ENCODE results near the gene SRBD1.

SRBD1 gene

DNA sequence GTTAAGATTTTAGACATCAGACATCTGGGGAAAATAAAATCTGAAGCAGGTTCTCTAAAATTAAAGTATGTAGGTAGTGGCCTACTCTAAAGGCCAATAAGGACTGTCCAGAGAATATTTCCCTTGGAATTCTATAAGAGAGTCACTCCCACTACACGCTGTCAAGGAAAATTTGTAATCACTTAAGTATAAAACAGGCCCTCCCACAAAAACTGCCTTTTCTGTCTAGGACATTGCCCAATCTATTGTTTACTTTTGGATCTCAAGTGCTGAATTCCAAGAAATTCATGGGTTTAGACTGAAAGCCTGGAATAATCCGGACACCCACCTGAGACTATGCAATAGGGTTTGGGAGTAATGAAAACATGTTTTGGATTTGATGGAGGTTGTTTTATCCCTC is 1.7 kb upstream of the SRBD1 start:
- no peak for DNase-seq
- H3K4me3 Mint-ChIP-seq, result no peak overlapping the region
- H3K4me1 Mint-ChIP-seq, result peaks cover 67% of the 10 kb centered on the region
- peaks cover 8% of the 10 kb centered on the region for H3K27me3 Mint-ChIP-seq (ENCODE audit: low read depth, poor library complexity)
- H3K27ac Mint-ChIP-seq, result peak overlapping the region; percentile 90
- H3K36me3 Mint-ChIP-seq (ENCODE audit: low read depth), result no peaks in the 10 kb centered on the region
- no peaks in the 10 kb centered on the region for H3K9me3 Mint-ChIP-seq
- TF ChIP-seq, protein P1, sequence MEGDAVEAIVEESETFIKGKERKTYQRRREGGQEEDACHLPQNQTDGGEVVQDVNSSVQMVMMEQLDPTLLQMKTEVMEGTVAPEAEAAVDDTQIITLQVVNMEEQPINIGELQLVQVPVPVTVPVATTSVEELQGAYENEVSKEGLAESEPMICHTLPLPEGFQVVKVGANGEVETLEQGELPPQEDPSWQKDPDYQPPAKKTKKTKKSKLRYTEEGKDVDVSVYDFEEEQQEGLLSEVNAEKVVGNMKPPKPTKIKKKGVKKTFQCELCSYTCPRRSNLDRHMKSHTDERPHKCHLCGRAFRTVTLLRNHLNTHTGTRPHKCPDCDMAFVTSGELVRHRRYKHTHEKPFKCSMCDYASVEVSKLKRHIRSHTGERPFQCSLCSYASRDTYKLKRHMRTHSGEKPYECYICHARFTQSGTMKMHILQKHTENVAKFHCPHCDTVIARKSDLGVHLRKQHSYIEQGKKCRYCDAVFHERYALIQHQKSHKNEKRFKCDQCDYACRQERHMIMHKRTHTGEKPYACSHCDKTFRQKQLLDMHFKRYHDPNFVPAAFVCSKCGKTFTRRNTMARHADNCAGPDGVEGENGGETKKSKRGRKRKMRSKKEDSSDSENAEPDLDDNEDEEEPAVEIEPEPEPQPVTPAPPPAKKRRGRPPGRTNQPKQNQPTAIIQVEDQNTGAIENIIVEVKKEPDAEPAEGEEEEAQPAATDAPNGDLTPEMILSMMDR (IDR thresholded peaks at IDR 0.05), result no peak

DNA sequence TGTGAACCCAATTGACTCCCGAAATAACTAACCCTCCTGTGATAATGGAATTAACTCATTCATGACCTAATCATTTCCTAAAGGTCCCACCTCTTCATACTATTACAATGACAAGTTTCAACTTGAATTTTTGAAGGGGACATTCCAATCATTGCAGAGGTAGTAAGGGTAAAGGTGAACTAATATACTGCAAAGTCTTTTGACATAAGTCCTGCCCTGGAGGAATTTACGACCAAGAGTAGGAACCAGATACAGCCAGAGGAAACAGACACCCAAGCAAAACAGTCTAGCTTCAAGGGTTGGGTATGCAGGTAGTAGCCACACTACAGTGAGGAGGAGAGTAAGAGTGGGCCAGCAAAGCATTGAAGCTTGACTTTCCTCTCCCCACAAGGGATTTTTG is 1.2 kb upstream of the SRBD1 start:
- peaks cover 70% of the 10 kb centered on the region for H3K4me1 Mint-ChIP-seq
- TF ChIP-seq, protein P1 (IDR thresholded peaks at IDR 0.05), result no peak
- peak overlapping the region; percentile 90 for H3K27ac Mint-ChIP-seq
- no peaks in the 10 kb centered on the region for H3K9me3 Mint-ChIP-seq
- no peaks in the 10 kb centered on the region for H3K36me3 Mint-ChIP-seq (ENCODE audit: low read depth)
- DNase-seq, result peak; percentile 5
- H3K4me3 Mint-ChIP-seq, result peak overlapping the region; percentile 29
- H3K27me3 Mint-ChIP-seq (ENCODE audit: low read depth, poor library complexity), result peaks cover 8% of the 10 kb centered on the region

DNA sequence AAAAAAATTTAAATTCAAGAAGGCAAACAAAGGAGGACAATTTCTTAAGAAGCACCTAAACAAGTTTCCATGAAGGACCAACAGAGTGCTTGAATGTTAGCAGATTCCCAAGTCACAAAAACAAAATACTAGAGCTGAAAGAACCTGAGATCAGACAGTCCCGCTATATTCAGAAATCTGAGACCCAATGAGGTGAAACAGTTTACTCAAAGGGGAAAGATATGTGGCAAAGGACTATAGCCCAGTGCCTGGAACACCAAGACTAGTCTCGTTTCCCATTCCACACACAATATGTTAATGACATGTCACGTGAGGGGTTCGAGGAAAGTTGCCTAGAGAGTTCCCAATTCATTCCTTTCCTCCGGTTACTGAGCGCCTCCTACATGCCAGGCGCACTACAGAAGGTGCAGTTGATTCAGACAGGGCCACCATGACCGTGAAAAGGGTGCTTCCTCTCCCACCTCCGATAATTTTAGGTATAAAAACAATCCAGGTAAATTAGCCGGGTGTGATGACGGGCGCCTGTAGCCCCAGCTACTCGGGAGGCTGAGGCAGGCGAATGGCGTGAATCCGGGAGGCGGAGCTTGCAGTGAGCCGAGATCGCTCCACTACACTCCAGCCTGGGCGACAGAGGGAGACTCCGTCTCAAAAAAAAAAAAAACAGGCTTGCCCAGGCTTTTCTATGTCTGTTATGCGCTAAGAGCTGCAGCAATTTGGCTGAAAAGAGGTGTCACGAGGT is 617 bp downstream of the SRBD1 start:
- no peaks in the 10 kb centered on the region for H3K9me3 Mint-ChIP-seq
- peaks cover 3% of the 10 kb centered on the region for H3K27me3 Mint-ChIP-seq (ENCODE audit: low read depth, poor library complexity)

DNA sequence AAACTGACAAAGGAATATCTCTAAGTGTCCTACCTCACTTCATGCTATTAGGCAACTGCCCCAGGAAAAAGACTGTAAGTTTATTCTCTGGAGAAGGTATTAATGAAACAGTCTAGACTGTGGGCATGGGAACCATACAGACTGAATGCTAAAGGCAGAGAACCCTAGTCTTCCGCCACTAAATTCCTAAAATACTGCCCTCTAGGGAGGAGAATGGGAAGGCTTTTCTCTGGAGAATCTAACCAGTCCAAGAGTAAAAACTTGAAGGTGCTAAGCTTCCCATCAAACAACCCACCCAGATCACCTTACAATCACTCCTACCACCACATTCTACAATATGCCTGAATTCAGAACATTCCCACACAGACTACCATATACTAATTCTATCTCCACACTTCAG is 3.4 kb downstream of the SRBD1 start:
- H3K27me3 Mint-ChIP-seq (ENCODE audit: low read depth, poor library complexity), result peaks cover 3% of the 10 kb centered on the region
- H3K4me1 Mint-ChIP-seq, result peaks cover 45% of the 10 kb centered on the region
- H3K27ac Mint-ChIP-seq, result no peak overlapping the region
- TF ChIP-seq, protein P1 (IDR thresholded peaks at IDR 0.05), result peak; percentile 66
- H3K9me3 Mint-ChIP-seq, result no peaks in the 10 kb centered on the region
- peaks cover 15% of the 10 kb centered on the region for H3K36me3 Mint-ChIP-seq (ENCODE audit: low read depth)
- H3K4me3 Mint-ChIP-seq, result peak overlapping the region; percentile 2
- DNase-seq, result no peak

More for the DNA sequence above, 617 bp downstream of the SRBD1 start:
- peak; percentile 21 for DNase-seq
- Mint-ChIP-seq H3K4me3 (peak overlapping the region; percentile 98), H3K36me3 (ENCODE audit: low read depth) (no peaks in the 10 kb centered on the region), H3K27ac (peak overlapping the region; percentile 98), H3K4me1 (peaks cover 64% of the 10 kb centered on the region)
- TF ChIP-seq, protein P1 (IDR thresholded peaks at IDR 0.05), result no peak

DNA sequence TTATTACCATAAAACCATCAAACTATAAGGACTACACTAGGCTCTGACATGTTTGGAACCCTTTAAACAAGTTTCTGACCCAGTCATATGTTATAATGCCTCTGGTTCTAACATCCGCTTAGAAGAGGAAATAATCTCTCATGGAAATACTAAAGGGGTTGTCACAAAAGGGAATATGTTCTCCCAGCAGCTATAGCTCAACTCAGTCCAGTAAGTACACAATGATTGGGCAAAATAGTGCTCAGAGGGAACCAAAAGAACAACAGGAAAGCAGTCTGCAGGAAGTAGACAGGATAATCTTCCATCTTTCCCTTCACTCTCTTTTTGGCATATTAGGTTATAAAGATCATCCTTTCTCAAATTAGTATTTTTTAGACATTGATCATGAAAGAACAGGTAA is 4.3 kb downstream of the SRBD1 start:
- Mint-ChIP-seq H3K4me3 (no peak overlapping the region), H3K9me3 (no peaks in the 10 kb centered on the region)
- TF ChIP-seq, protein P1 (IDR thresholded peaks at IDR 0.05), result no peak

DNA sequence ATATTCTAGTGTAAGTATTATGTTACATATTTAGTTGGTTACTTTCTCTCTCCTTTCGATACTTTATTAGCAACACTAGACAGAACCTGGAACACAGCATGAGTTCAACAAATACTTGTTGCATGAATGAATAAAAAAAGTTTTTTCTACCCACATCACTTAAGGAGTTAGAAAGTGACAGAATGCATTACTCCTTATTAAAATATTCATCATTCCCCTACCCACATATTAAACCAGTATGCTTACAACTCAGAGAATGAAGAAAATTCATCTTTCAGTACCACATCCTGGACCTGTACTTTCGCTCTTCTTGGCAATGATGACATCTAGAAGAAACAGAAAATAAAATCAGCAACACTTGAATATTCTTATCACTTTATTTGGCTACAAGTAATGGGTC is 6.0 kb downstream of the SRBD1 start:
- Mint-ChIP-seq H3K9me3 (no peaks in the 10 kb centered on the region), H3K27me3 (ENCODE audit: low read depth, poor library complexity) (peaks cover 3% of the 10 kb centered on the region), H3K4me3 (no peak overlapping the region), H3K4me1 (peaks cover 25% of the 10 kb centered on the region), H3K36me3 (ENCODE audit: low read depth) (peaks cover 31% of the 10 kb centered on the region), H3K27ac (no peak overlapping the region)
- no peak for DNase-seq
- TF ChIP-seq, protein P1 (IDR thresholded peaks at IDR 0.05), result no peak

More for the DNA sequence above, 4.3 kb downstream of the SRBD1 start:
- peaks cover 19% of the 10 kb centered on the region for H3K36me3 Mint-ChIP-seq (ENCODE audit: low read depth)
- no peak overlapping the region for H3K27ac Mint-ChIP-seq
- DNase-seq, result no peak
- H3K4me1 Mint-ChIP-seq, result peaks cover 36% of the 10 kb centered on the region
- peaks cover 3% of the 10 kb centered on the region for H3K27me3 Mint-ChIP-seq (ENCODE audit: low read depth, poor library complexity)
